AG08396 (cell line): ENCODE measurements around the gene DMAC2L.
"Not testable (repeated sequence)": the region's sequence is repeated elsewhere in the genome, so short reads cannot be mapped to it uniquely, and the experiment has no call there.

ENCODE experiments used
- DNase-seq: peaks from one replicate; pipeline ENCODE4 v3.0.0; 2012; ENCODE audit warnings: low spot score, mixed read lengths

Gene DMAC2L

GRCh38 chr14:50356283-50356682 is 44.2 kb downstream of the DMAC2L start:
- not testable (repeated sequence) for DNase-seq

- DNase-seq, result no peak
These were observed 45.0 kb downstream of the DMAC2L start for GRCh38 chr14:50357124-50357523.

DNA sequence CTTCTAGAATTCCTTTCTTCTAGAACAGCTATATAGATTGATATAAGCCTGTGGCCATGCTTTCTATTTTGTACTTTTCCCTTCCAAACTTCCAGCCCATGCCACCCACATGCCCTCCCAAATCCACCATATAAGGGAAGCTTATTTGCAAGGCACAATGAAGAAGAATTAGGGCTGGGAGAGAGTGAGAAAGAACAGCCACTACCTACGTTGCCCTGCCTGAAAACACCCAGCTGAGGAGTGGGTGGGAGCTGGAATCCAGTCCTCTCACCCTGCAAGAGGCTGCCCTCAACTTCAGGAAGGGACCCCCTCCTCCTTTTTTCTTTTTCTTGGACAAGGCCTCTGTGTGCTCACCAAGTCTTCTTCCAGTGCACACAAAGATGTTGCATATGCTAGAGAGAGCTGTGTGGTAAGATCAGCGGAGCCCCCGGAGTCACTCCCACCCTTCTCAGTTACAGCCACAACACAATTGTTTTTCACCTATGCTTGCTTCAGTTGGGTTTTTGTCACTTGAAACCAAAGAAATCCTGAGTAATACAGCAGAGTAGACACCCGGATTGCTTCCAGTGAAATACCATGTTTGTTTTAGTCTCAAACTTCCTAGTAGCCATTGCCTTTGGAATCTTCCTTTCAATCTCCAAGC is 45.8 kb downstream of the DMAC2L start:
- DNase-seq, result no peak

DNA sequence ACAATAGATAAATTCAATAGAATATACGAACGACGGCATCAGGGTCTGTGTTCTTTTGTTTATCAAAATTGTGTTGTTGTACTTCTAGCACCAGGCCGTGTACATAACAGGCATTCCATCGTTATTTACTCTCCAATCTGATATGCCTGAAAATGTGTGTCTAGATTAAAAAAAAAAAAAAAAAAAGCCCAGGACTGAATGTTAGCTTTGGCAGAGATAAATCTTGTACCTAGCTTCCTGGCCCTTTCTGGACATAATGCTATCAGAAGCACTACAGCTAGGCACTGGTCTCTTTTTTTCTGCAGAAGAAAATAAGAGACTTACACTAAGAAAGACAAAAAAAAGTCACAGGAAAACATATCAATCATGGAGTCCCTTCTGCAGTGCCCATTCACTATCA is 47.5 kb downstream of the DMAC2L start:
- DNase-seq, result no peak

GRCh38 chr14:50360093-50360492 is 48.0 kb downstream of the DMAC2L start:
- DNase-seq, result no peak

DNA sequence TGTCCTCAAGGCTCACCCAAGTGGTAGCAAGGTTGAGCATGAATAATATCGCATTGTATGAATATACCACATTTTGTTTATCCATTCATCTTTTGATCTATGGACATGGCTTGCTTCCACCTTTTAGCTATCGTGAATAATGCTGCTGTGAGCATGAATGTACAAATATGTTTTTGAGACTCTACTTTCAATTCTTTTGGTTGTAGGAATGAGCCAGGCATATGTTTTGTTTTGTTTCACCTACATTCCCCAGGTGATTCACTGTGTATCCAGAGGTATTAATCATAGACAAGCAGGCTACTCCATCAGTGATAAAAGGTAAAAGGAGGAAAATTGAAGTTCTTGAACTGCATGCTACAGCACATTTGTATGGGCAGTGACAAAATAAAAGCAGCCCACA is 48.7 kb downstream of the DMAC2L start:
- DNase-seq, result no peak

DNA sequence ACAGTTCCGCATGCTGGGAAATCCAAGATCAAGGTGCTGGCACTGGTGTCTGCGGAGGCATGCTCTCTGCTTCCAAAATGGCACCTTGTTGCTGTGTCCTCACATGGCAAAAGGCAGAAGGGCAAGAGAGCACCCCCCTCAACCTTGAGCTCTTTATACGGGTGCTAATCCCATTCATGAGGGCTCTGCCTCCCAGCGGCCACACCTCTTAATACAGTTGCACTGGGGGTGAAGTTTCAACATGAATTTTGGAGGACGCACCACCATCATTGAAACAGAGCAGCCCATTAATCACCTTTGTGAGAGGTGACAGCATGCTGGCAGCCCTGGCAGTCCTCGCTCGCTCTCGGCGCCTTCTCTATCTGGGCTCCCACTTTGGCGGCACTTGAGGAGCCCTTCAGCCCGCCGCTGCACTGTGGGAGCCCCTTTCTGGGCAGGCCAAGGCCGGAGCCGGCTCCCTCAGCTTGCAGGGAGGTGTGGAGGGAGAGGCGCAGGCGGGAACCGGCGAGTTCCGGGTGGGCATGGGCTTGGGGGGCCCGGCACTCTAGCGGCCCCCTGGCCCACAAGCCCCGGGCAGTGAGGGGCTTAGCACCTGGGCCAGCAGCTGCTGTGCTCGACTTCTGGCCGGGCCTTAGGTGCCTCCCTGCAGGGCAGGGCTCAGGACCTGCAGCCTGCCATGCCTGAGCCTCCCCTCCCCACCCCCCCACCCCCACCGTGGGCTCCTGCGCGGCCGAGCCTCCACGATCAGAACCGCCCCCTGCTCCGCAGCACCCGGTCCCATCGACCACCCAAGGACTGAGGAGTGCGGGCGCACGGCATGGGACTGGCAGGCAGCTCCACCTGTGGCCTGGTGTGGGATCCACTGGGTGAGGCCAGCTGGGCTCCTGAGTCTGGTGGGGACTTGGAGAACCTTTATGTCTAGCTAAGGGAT is 49.6 kb downstream of the DMAC2L start:
- DNase-seq, result not testable (repeated sequence)

DNA sequence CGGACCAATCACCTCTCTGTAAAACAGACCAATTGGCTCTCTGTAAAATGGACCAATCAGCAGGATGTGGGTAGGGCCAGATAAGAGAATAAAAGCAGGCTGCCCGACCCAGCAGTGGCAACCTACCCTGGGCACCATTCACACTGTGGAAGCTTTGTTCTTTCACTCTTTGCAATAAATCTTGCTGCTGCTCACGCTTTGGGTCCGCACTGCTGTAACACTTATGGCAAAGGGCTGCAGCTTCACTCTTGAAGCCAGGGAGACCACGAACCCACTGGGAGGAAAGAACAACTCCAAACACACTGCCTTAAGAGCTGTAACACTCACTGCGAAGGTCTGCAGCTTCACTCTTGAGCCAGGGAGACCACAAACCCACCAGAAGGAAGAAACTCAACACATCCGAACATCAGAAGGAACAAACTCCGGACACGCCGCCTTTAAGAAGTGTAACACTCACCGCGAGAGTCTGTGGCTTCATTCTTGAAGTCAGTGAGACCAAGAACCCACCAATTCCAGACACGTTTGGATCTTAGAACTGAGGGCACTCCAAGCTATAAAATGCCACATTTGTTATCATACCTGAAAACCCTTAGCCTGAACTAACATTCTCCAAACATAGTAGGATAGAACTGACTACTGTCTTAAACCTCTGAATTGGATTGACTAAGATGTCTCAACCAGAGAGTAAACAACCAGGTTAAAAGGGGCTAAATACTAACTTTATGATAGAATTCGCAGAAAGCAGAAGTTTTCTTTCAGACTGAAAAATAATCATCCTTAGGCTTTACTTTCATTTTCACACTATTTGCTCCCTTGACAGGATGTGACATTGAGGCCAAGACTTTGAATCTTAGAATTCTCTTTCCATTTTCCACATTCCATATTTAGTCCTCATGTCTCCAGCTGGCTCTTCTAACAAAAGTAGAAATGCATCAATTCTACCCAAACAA is 50.9 kb downstream of the DMAC2L start:
- DNase-seq, result peak; percentile 17

DNA sequence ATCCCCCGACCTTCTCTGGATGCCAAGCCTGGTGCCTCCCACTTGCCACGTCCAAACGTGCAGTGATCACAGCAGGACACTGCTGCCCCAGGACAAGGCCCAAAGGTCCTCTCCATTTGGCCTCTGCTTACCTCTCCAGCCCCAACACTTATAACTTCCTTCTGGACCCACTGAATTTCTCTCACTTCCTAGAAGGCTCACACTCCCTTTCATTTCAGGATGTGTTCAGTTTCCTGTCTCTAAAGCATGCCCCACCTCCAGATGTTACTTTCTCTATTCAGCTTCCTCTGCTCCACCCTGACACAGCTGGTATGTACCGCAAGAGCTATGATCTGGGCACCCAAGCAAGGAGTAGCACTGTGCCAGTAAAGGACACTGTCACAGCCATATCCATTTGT is 51.6 kb downstream of the DMAC2L start:
- DNase-seq, result peak; percentile 50

DNA sequence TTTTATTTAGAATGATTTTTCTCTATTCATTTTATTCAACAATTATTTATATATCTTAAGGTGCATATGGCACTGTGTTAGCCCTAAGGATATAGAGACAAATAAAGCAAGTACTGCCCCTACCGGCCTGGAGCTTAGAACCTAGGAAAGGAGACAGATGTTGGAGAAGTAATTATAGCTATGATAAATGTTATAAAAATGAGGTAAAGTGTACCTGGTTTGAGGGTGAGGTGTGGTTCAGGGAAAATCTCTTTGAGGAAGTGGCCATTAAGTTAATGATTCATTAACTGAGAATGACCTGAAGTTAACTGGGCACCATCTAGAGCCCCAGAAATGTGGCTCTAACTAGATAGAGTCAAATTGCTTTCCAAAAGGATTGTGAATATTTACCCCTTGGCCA is 52.7 kb downstream of the DMAC2L start:
- no peak for DNase-seq

DNA sequence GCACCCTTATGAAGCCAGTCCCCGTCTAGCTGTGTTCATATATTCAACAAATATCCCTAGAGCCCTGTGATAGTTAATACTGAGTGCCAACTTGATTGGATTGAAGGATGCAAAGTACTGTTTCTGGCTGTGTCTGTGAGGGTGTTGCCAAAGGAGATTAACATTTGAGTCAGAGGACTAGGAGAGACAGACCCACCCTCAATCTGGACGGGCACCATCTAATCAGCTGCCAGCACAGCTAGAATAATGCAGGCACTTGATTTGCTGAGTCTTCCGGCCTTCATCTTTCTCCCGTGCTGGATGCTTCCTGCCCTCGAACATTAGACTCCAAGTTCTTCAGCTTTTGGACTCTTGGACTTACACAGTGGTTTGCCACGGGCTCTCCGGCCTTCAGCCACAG is 53.4 kb downstream of the DMAC2L start:
- DNase-seq, result not testable (repeated sequence)

- peak; percentile 20 for DNase-seq
These were observed 54.0 kb downstream of the DMAC2L start for GRCh38 chr14:50366115-50366514.

- DNase-seq, result no peak
These were observed 54.5 kb downstream of the DMAC2L start for GRCh38 chr14:50366589-50366988.

GRCh38 chr14:50371546-50371945 is 59.4 kb downstream of the DMAC2L start:
- no peak for DNase-seq

GRCh38 chr14:50373959-50374358 is 61.8 kb downstream of the DMAC2L start:
- no peak for DNase-seq

DNA sequence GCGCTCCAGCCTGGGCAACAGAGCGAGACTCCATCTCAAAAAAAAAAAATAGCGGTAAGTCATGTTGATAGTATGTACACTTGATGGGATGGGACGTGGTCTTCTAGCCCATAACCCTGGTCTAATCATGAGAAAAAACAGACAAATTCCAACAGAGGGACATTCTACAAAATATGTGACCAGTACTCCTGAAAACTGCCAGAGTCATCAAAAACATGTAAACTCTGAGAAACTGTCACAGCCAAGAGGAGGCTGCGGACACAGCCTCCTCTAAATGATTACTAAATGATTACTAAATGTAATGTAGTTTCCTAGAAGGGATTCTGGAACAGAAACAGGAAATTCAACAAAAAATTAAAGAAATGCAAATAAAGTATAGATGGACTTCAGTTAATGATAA is 63.6 kb downstream of the DMAC2L start:
- DNase-seq, result no peak
